GM23338 (cell line): ENCODE measurements around the gene KANK4. TPM values are rescaled to one million over a fixed set of nuclear protein-coding genes. Genes with fewer than 3 reads are reported as not detected.

Experiments used
- ATAC-seq: fragments of 200-7000 bp; cut with Tn5 transposase; 3 replicates; pipeline ENCODE4 v1.9.1; 2020
- DNase-seq: peaks from one replicate; pipeline ENCODE4 v3.0.0-alpha.2; 2015; ENCODE audit warnings: low spot score
- H2AFZ ChIP-seq: fragments of 200-600 bp; sonication (generic); 2 replicates; pipeline ENCODE4 v1.8.0; 2016; ENCODE audit warnings: antibody characterized with exemption, mild to moderate bottlenecking, moderate library complexity
- H3F3A ChIP-seq: fragments of 200-600 bp; sonication (generic); replicated peaks from 2 replicates; pipeline ENCODE4 v1.8.0; 2017; ENCODE audit warnings: antibody characterized with exemption, mixed run types, low read depth
- H3K27ac ChIP-seq: fragments of 200-600 bp; sonication (generic); 2 replicates; pipeline ENCODE4 v1.6.1; 2016; ENCODE audit warnings: low read depth
- H3K27me3 ChIP-seq: fragments of 200-600 bp; sonication (generic); 2 replicates; pipeline ENCODE4 v1.8.0; 2016; ENCODE audit warnings: mild to moderate bottlenecking, mixed run types, moderate library complexity; ENCODE audit not compliant: insufficient read depth
- H3K36me3 ChIP-seq: fragments of 200-600 bp; sonication (generic); 2 replicates; pipeline ENCODE4 v1.8.0; 2016; ENCODE audit warnings: mild to moderate bottlenecking; ENCODE audit not compliant: insufficient read depth
- H3K4me1 ChIP-seq: fragments of 200-600 bp; sonication (generic); 2 replicates; pipeline ENCODE4 v1.8.0; 2016; ENCODE audit warnings: mild to moderate bottlenecking, moderate library complexity; ENCODE audit not compliant: insufficient read depth
- H3K4me2 ChIP-seq: fragments of 200-600 bp; sonication (generic); 2 replicates; pipeline ENCODE4 v1.7.1; 2017; ENCODE audit warnings: mixed run types
- H3K4me3 ChIP-seq: fragments of 200-600 bp; sonication (generic); 2 replicates; pipeline ENCODE4 v1.6.1; 2016; ENCODE audit warnings: mixed run types
- H3K79me2 ChIP-seq: fragments of 200-600 bp; sonication (generic); replicated peaks from 2 replicates; pipeline ENCODE4 v1.8.0; 2017; ENCODE audit warnings: mild to moderate bottlenecking; ENCODE audit not compliant: insufficient read depth
- H3K9me2 ChIP-seq: fragments of 200-600 bp; sonication (generic); 2 replicates; pipeline ENCODE4 v1.8.0; 2017; ENCODE audit not compliant: insufficient read depth
- H4K20me1 ChIP-seq: fragments of 200-600 bp; sonication (generic); replicated peaks from 2 replicates; pipeline ENCODE4 v1.8.0; 2017; ENCODE audit warnings: mild to moderate bottlenecking; ENCODE audit not compliant: insufficient read depth
- H3K27ac Mint-ChIP-seq: 2 replicates; pipeline ENCODE4 v1.8.0; 2020; ENCODE audit warnings: inconsistent platforms, mild to moderate bottlenecking, moderate library complexity, mixed read lengths
- H3K27me3 Mint-ChIP-seq: 3 replicates; pipeline ENCODE4 v1.8.0; 2022; ENCODE audit warnings: low read depth, mild to moderate bottlenecking, moderate library complexity, mixed read lengths, inconsistent platforms; ENCODE audit not compliant: insufficient read depth, poor library complexity
- H3K36me3 Mint-ChIP-seq: 3 replicates; pipeline ENCODE4 v1.8.0; 2021; ENCODE audit warnings: low read depth, mild to moderate bottlenecking, inconsistent platforms, moderate library complexity, mixed read lengths
- H3K4me1 Mint-ChIP-seq: 3 replicates; pipeline ENCODE4 v1.8.0; 2020; ENCODE audit warnings: mild to moderate bottlenecking, inconsistent platforms, mixed read lengths
- H3K4me3 Mint-ChIP-seq: 3 replicates; pipeline ENCODE4 v1.8.0; 2021; ENCODE audit warnings: moderate library complexity, mild to moderate bottlenecking, inconsistent platforms, mixed read lengths
- H3K9me3 Mint-ChIP-seq: 3 replicates; pipeline ENCODE4 v1.8.0; 2020; ENCODE audit warnings: moderate library complexity, mild to moderate bottlenecking, inconsistent platforms, mixed read lengths
- CREB1 ChIP-seq: fragments of 250-450 bp; sonication (Bioruptor Pico); IDR thresholded peaks from 2 replicates; pipeline ENCODE4 v1.5.0; 2020; ENCODE audit warnings: low read depth, mild to moderate bottlenecking, moderate library complexity
- EZH2phosphoT487 ChIP-seq: fragments of 200-600 bp; sonication (generic); IDR thresholded peaks from one replicate; pipeline ENCODE4 v1.8.1; 2018; ENCODE audit warnings: antibody characterized with exemption; ENCODE audit not compliant: unreplicated experiment
- NANOG ChIP-seq: IDR thresholded peaks from 2 replicates; pipeline ENCODE4 v1.6.1; 2016; ENCODE audit warnings: antibody characterized with exemption, borderline replicate concordance
- POLR2AphosphoS5 ChIP-seq: IDR thresholded peaks from 2 replicates; pipeline ENCODE4 v1.6.1; 2016; ENCODE audit warnings: antibody characterized with exemption, low read depth
- REST ChIP-seq: IDR thresholded peaks from one replicate; pipeline ENCODE4 v1.6.1; 2018; ENCODE audit warnings: antibody characterized with exemption; ENCODE audit not compliant: unreplicated experiment
- STAT1 ChIP-seq: IDR thresholded peaks from one replicate; pipeline ENCODE4 v1.6.1; 2016; ENCODE audit warnings: antibody characterized with exemption; ENCODE audit not compliant: unreplicated experiment
- ZNF114 ChIP-seq: fragments of 250-450 bp; sonication (Bioruptor Pico); IDR thresholded peaks from 2 replicates; pipeline ENCODE4 v1.5.0; 2020; ENCODE audit warnings: mild to moderate bottlenecking, moderate library complexity
- ZNF462 ChIP-seq: fragments of 250-450 bp; sonication (Bioruptor Pico); IDR thresholded peaks from 2 replicates; pipeline ENCODE4 v1.5.0; 2020; ENCODE audit warnings: mild to moderate bottlenecking, moderate library complexity
- polyA plus RNA-seq: library from polyadenylated mRNA; unstranded; fragments of >200 nt; fragmentation: Nextera tagmentation; extraction: Ambion mirVana; gene quantifications from 2 replicates; pipeline ENCODE4 v1.2.1, GENCODE V29; 2016
- total RNA-seq: library from RNA; depleted of rRNA; stranded (reverse); fragments of >200 nt; shearing (Covaris generic); gene quantifications from 2 replicates; pipeline ENCODE4 v1.2.3, GENCODE V29; 2014

The KANK4 gene
- total and polyA plus RNA-seq, 2 experiments from 2014 or later, result 0.31 to 0.42 TPM

- 0 out of 2 replicates have a peak, but pooled peaks cover 4% of the 10 kb centered on the region for H3K4me1 ChIP-seq
- H3K27ac Mint-ChIP-seq, result no peak overlapping the region
- no peak overlapping the region for H3K4me3 Mint-ChIP-seq
- H3K9me3 Mint-ChIP-seq, result no peaks in the 10 kb centered on the region
- no peaks in the 10 kb centered on the region for H3K79me2 ChIP-seq
- H2AFZ ChIP-seq, result no peak overlapping the region
- H3K27me3 Mint-ChIP-seq, result peaks cover 8% of the 10 kb centered on the region
- no peaks in the 10 kb centered on the region for H3K36me3 Mint-ChIP-seq
- H3K4me1 Mint-ChIP-seq, result no peaks in the 10 kb centered on the region
- H4K20me1 ChIP-seq, result no peaks in the 10 kb centered on the region
- no peak for DNase-seq
- no peak overlapping the region for H3K27ac ChIP-seq
- H3K4me2 ChIP-seq, result no peak overlapping the region
- no peaks in the 10 kb centered on the region for H3K36me3 ChIP-seq
- H3K4me3 ChIP-seq, result no peak overlapping the region
- H3F3A ChIP-seq, result no peaks in the 10 kb centered on the region
- H3K27me3 ChIP-seq, result no peaks in the 10 kb centered on the region
- ATAC-seq, result no peak
- TF ChIP-seq EZH2phosphoT487 (no peak), STAT1 (no peak)
- H3K9me2 ChIP-seq, result no peaks in the 10 kb centered on the region
Measured at GRCh38 chr1:62346886-62347285, 27.7 kb upstream of the KANK4 start.

GRCh38 chr1:62343911-62344310, 24.7 kb upstream of the KANK4 start:
- Mint-ChIP-seq H3K4me3 (no peak overlapping the region), H3K27ac (no peak overlapping the region), H3K4me1 (no peaks in the 10 kb centered on the region), H3K27me3 (peaks cover 6% of the 10 kb centered on the region), H3K9me3 (no peaks in the 10 kb centered on the region), H3K36me3 (no peaks in the 10 kb centered on the region)
- Histone ChIP-seq H3K36me3 (no peaks in the 10 kb centered on the region), H3F3A (no peaks in the 10 kb centered on the region), H4K20me1 (no peaks in the 10 kb centered on the region), H2AFZ (no peak overlapping the region; the same call in 1 of the 2 replicates), H3K4me2 (no peak overlapping the region), H3K9me2 (no peaks in the 10 kb centered on the region), H3K4me3 (no peak overlapping the region), H3K27ac (no peak overlapping the region), H3K79me2 (no peaks in the 10 kb centered on the region), H3K4me1 (0 out of 2 replicates have a peak, but pooled peaks cover 2% of the 10 kb centered on the region), H3K27me3 (no peaks in the 10 kb centered on the region)
- ATAC-seq (no peak), DNase-seq (no peak)
- TF ChIP-seq POLR2AphosphoS5 (no peak), CREB1 (CRISPR knock-in tag) (no peak)

- Histone ChIP-seq H3K27ac (no peak overlapping the region), H4K20me1 (no peaks in the 10 kb centered on the region), H3K79me2 (no peaks in the 10 kb centered on the region), H3K36me3 (no peaks in the 10 kb centered on the region), H3K4me2 (no peak overlapping the region), H3K4me3 (no peak overlapping the region), H3F3A (no peaks in the 10 kb centered on the region), H3K4me1 (no peaks in the 10 kb centered on the region), H3K27me3 (no peaks in the 10 kb centered on the region), H2AFZ (no peak overlapping the region), H3K9me2 (no peaks in the 10 kb centered on the region)
- DNase-seq (no peak), ATAC-seq (no peak)
- H3K4me3 Mint-ChIP-seq, result no peak overlapping the region
- H3K36me3 Mint-ChIP-seq, result no peaks in the 10 kb centered on the region
- H3K27ac Mint-ChIP-seq, result no peak overlapping the region
- peaks cover 11% of the 10 kb centered on the region for H3K4me1 Mint-ChIP-seq
- no peaks in the 10 kb centered on the region for H3K9me3 Mint-ChIP-seq
- peaks cover 5% of the 10 kb centered on the region for H3K27me3 Mint-ChIP-seq
- TF ChIP-seq STAT1 (no peak), ZNF462 (CRISPR knock-in tag) (no peak), ZNF114 (CRISPR knock-in tag) (no peak), CREB1 (CRISPR knock-in tag) (no peak), NANOG (no peak), REST (no peak)
Measured at GRCh38 chr1:62342270-62342669, 23.0 kb upstream of the KANK4 start.
